Upper lobe of left lung (tissue), 6 donors: Measurements from ENCODE around the gene RECQL5. TPM values are rescaled to one million over a fixed set of nuclear protein-coding genes. Genes with fewer than 3 reads are reported as not detected.
A peak's percentile ranks its signal among the peaks of the same experiment; 100 is the strongest.

Experiments
- ATAC-seq, 2 donors: fragments of 200-7000 bp; cut with Tn5 transposase; one replicate each; pipeline ENCODE4 v1.9.1; 2022; ENCODE audit warnings: mild to moderate bottlenecking in 2 of 2, moderate library complexity in 2 of 2; ENCODE audit not compliant: low FRiP score in 2 of 2
- DNase-seq, 2 donors: peaks; one replicate each; pipeline ENCODE4 v3.0.0-alpha.2; 2019 to 2020
- H3K27ac ChIP-seq, 4 donors: fragments of 200-600 bp; sonication (generic); one replicate each; pipeline ENCODE4 v1.5.1; 2016 to 2019
- H3K27me3 ChIP-seq, 4 donors: fragments of 200-600 bp; sonication (generic); one replicate each; pipeline ENCODE4 v1.5.1; 2017 to 2019
- H3K36me3 ChIP-seq, 4 donors: fragments of 200-600 bp; sonication (generic); one replicate each; pipeline ENCODE4 v1.5.1; 2016 to 2019
- H3K4me1 ChIP-seq, 4 donors: fragments of 200-600 bp; sonication (generic); one replicate each; pipeline ENCODE4 v1.5.1; 2018 to 2019
- H3K4me3 ChIP-seq, 4 donors: fragments of 200-600 bp; sonication (generic); one replicate each; pipeline ENCODE4 v1.5.1; 2017 to 2019; ENCODE audit warnings: mild to moderate bottlenecking in 2 of 4, moderate library complexity in 1 of 4
- H3K9me3 ChIP-seq, 4 donors: fragments of 200-600 bp; sonication (generic); one replicate each; pipeline ENCODE4 v1.5.1; 2018 to 2019
- CTCF ChIP-seq, 6 experiments: fragments of 450-650 bp in 4 of 6; fragments of 200-600 bp in 2 of 6; sonication (generic) in 2 of 6; IDR thresholded peaks; one replicate each; pipeline ENCODE4 v1.5.1; 2016 to 2019; ENCODE audit warnings: antibody characterized with exemption in 6 of 6
- EP300 ChIP-seq, 4 donors: sonication (generic); formaldehyde crosslinking; IDR thresholded peaks; one replicate each; pipeline ENCODE4 v1.5.1; 2017; ENCODE audit warnings: antibody characterized with exemption in 4 of 4, control low read depth in 2 of 4
- POLR2A ChIP-seq, 4 donors: fragments of 450-650 bp; IDR thresholded peaks; one replicate each; pipeline ENCODE4 v1.5.1; 2016 to 2017; ENCODE audit warnings: antibody characterized with exemption in 4 of 4, mild to moderate bottlenecking in 2 of 4
- POLR2AphosphoS5 ChIP-seq, 2 donors: sonication (generic); formaldehyde crosslinking; IDR thresholded peaks; one replicate each; pipeline ENCODE4 v1.5.1; 2017; ENCODE audit warnings: antibody characterized with exemption in 2 of 2
- WGBS, 2 donors: methylation state at CpG; one replicate each; pipeline ENCODE4 v1.1.5; 2017 to 2018; 5-methylcytosine and 5-hydroxymethylcytosine counted together
- total RNA-seq, 6 donors: library from RNA; depleted of rRNA in 4 of 6; stranded (reverse); fragments of >200 nt in 4 of 6; gene quantifications; one replicate each; pipeline versions ENCODE4 v1.1.0 to v1.2.1, GENCODE V29; 2016 to 2021
- donor health status: DM: no; HTN: no; CAD: no; lungs with moderate emphysema.
- donor health status: DM: no; HTN: yes; CAD: no; lungs with severe emphysema.

RECQL5 gene
- total RNA-seq, 6 donors from 2014 or later, result 11.4 to 97.4 (median 41.4) TPM

GRCh38 chr17:75689441-75689873 is 22.5 kb upstream of the RECQL5 start:
- H3K4me3 ChIP-seq, result no peak overlapping the region
- no peaks in the 10 kb centered on the region for H3K9me3 ChIP-seq
- H3K27me3 ChIP-seq, result no peaks in the 10 kb centered on the region
- H3K27ac ChIP-seq, result peak overlapping the region; percentile 70 to 80 (median 74)
- TF ChIP-seq POLR2AphosphoS5 (IDR thresholded peaks at IDR 0.05), result no peak
- TF ChIP-seq POLR2A (IDR thresholded peaks at IDR 0.05), result no peak
- TF ChIP-seq EP300 (IDR thresholded peaks at IDR 0.05), result no peak
- TF ChIP-seq CTCF (IDR thresholded peaks at IDR 0.05), result no peak
- ATAC-seq (no peak), DNase-seq (no peak)
- WGBS, 2 donors, result 66 to 77% methylated on average over 6 of the region's 6 CpGs
- H3K36me3 ChIP-seq, result peaks cover 3 to 41% (median 15%) of the 10 kb centered on the region in 4 donors
- H3K4me1 ChIP-seq, result peaks cover 59 to 69% (median 66%) of the 10 kb centered on the region in 4 donors

- TF ChIP-seq EP300 (IDR thresholded peaks at IDR 0.05) (no peak), POLR2A (IDR thresholded peaks at IDR 0.05) (no peak), CTCF (IDR thresholded peaks at IDR 0.05) (no peak), POLR2AphosphoS5 (IDR thresholded peaks at IDR 0.05) (no peak)
- no peak for DNase-seq
- no peak for ATAC-seq
- H3K27me3 ChIP-seq, result no peaks in the 10 kb centered on the region
- 40 to 58% methylated on average over 11 of the region's 11 CpGs for WGBS, 2 donors
- peaks cover 51 to 74% (median 72%) of the 10 kb centered on the region in 4 donors for H3K4me1 ChIP-seq
- H3K4me3 ChIP-seq, result no peak overlapping the region
- H3K27ac ChIP-seq, result peak overlapping the region; percentile 70 to 80 (median 74)
- no peaks in the 10 kb centered on the region for H3K9me3 ChIP-seq
- peaks cover 0 to 30% (median 8%) of the 10 kb centered on the region in 4 donors for H3K36me3 ChIP-seq
Measured at GRCh38 chr17:75688209-75688825, 21.4 kb upstream of the RECQL5 start.

GRCh38 chr17:75685499-75685898 is 18.5 kb upstream of the RECQL5 start:
- no peaks in the 10 kb centered on the region for H3K27me3 ChIP-seq
- TF ChIP-seq EP300 (IDR thresholded peaks at IDR 0.05) (no peak), POLR2AphosphoS5 (IDR thresholded peaks at IDR 0.05) (no peak), CTCF (IDR thresholded peaks at IDR 0.05) (no peak), POLR2A (IDR thresholded peaks at IDR 0.05) (no peak)
- peaks cover 42 to 72% (median 64%) of the 10 kb centered on the region in 4 donors for H3K4me1 ChIP-seq
- no peaks in the 10 kb centered on the region for H3K9me3 ChIP-seq
- no peak for DNase-seq
- H3K4me3 ChIP-seq, result no peak overlapping the region
- 65 to 80% methylated on average over 3 of the region's 3 CpGs for WGBS, 2 donors
- ATAC-seq, result no peak
- H3K36me3 ChIP-seq, result peaks cover 0 to 10% (median 4%) of the 10 kb centered on the region in 4 donors
- peak overlapping the region; percentile 9 to 80 (median 46) for H3K27ac ChIP-seq

- ATAC-seq, result peak; percentile 62 to 76
- Histone ChIP-seq H3K4me1 (peaks cover 42 to 75% (median 67%) of the 10 kb centered on the region in 4 donors), H3K27ac (peak overlapping the region in 3 of 4 donors; percentile 9 to 80 (median 70)), H3K9me3 (no peaks in the 10 kb centered on the region), H3K27me3 (no peaks in the 10 kb centered on the region), H3K4me3 (no peak overlapping the region), H3K36me3 (peaks cover 0 to 10% (median 4%) of the 10 kb centered on the region in 4 donors)
- WGBS, 2 donors, result 73 to 82% methylated on average over 7 of the region's 7 CpGs
- DNase-seq, result no peak
- TF ChIP-seq POLR2A (IDR thresholded peaks at IDR 0.05) (no peak), CTCF (IDR thresholded peaks at IDR 0.05) (no peak), POLR2AphosphoS5 (IDR thresholded peaks at IDR 0.05) (no peak), EP300 (IDR thresholded peaks at IDR 0.05) (no peak)
Measured at GRCh38 chr17:75684924-75685323, 18.0 kb upstream of the RECQL5 start.
